Neutrophil (primary cell): ENCODE data around the gene PAK1.

Source experiments
- H3K27ac ChIP-seq: fragments of 200-600 bp; sonication (generic); 2 replicates; pipeline ENCODE4 v1.5.1; 2016; ENCODE audit warnings: mild to moderate bottlenecking, moderate library complexity
- H3K27me3 ChIP-seq: fragments of 200-600 bp; sonication (generic); 2 replicates; pipeline ENCODE4 v1.6.0; 2016; ENCODE audit warnings: mild to moderate bottlenecking
- H3K36me3 ChIP-seq: fragments of 200-600 bp; sonication (generic); 2 replicates; pipeline ENCODE4 v1.5.1; 2017
- H3K4me1 ChIP-seq, 2 experiments: fragments of 200-600 bp in 1 of 2; sonication (generic) in 1 of 2; 1 replicate in 1 of 2; 2 replicates in 1 of 2; pipeline versions ENCODE4 v1.5.1 to v1.6.1; 2013 to 2016; ENCODE audit warnings: low read depth in 1 of 2, low read length in 1 of 2, mild to moderate bottlenecking in 1 of 2, moderate library complexity in 1 of 2; ENCODE audit not compliant: control insufficient read depth in 1 of 2, insufficient read depth in 1 of 2
- H3K4me3 ChIP-seq, 2 experiments: fragments of 200-600 bp in 1 of 2; sonication (generic) in 1 of 2; 1 replicate in 1 of 2; 2 replicates in 1 of 2; pipeline ENCODE4 v1.5.1; 2013 to 2016; ENCODE audit warnings: low read depth in 1 of 2, low read length in 1 of 2, mild to moderate bottlenecking in 1 of 2, moderate library complexity in 1 of 2
- H3K9me3 ChIP-seq: fragments of 200-600 bp; sonication (generic); 2 replicates; pipeline ENCODE4 v1.5.1; 2016
- TF ChIP-seq, protein P1 (sequence below): fragments of 200-600 bp; sonication (generic); IDR thresholded peaks from 2 replicates; pipeline ENCODE4 v1.5.1; 2016; ENCODE audit warnings: antibody characterized with exemption

PAK1 gene

DNA sequence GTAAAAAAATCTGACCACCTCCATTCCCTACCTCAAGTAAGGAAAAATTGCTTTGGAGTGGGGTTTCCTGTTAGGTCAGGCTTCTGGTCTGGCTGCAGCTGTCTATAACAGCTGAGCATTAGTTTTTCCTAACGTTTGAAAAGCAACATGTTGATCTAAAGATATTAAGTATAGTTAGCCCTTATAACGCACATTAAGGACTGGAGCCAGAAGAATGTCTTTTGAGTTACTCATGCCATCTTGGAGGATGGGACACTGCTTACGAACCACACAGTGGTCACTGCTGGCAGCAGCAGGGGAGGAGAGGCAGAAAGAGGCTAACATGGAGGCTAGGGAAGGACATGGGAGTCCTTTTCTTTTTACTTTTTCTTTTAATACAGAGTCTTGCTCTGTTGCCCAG, 128.3 kb downstream of the PAK1 start:
- peaks cover 98% of the 10 kb centered on the region for H3K36me3 ChIP-seq
- peaks cover 6 to 14% of the 10 kb centered on the region in 2 experiments for H3K4me1 ChIP-seq
- H3K9me3 ChIP-seq = no peaks in the 10 kb centered on the region
- no peaks in the 10 kb centered on the region for H3K27me3 ChIP-seq
- TF ChIP-seq, protein P1, sequence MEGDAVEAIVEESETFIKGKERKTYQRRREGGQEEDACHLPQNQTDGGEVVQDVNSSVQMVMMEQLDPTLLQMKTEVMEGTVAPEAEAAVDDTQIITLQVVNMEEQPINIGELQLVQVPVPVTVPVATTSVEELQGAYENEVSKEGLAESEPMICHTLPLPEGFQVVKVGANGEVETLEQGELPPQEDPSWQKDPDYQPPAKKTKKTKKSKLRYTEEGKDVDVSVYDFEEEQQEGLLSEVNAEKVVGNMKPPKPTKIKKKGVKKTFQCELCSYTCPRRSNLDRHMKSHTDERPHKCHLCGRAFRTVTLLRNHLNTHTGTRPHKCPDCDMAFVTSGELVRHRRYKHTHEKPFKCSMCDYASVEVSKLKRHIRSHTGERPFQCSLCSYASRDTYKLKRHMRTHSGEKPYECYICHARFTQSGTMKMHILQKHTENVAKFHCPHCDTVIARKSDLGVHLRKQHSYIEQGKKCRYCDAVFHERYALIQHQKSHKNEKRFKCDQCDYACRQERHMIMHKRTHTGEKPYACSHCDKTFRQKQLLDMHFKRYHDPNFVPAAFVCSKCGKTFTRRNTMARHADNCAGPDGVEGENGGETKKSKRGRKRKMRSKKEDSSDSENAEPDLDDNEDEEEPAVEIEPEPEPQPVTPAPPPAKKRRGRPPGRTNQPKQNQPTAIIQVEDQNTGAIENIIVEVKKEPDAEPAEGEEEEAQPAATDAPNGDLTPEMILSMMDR = no peak
- H3K4me3 ChIP-seq = no peak overlapping the region
- H3K27ac ChIP-seq = peak overlapping the region; percentile 30

DNA sequence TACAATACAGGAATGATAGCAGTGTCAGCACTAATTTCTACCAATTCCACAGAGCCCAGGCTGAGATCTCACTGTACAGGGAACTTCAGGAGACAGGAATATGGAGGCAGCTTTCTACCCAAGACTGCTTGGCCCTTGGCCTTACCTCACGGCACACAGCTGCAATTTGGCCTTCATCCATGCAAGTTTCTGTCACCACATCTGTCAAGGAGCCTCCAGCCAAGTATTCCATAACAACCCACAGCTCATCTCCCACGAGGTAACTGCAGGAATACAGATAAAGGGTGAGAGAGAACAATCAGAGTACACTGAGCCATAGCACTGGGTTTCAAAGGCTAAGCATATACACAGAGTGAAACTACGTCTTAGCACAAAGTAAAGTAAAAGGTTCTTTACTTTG, 133.4 kb downstream of the PAK1 start:
- no peaks in the 10 kb centered on the region for H3K9me3 ChIP-seq
- H3K36me3 ChIP-seq = peaks cover 97% of the 10 kb centered on the region
- peaks cover 6 to 40% of the 10 kb centered on the region in 2 experiments for H3K4me1 ChIP-seq
- H3K27ac ChIP-seq = peak overlapping the region; percentile 1
- TF ChIP-seq, protein P1 = no peak
- no peak overlapping the region for H3K4me3 ChIP-seq
- no peaks in the 10 kb centered on the region for H3K27me3 ChIP-seq

DNA sequence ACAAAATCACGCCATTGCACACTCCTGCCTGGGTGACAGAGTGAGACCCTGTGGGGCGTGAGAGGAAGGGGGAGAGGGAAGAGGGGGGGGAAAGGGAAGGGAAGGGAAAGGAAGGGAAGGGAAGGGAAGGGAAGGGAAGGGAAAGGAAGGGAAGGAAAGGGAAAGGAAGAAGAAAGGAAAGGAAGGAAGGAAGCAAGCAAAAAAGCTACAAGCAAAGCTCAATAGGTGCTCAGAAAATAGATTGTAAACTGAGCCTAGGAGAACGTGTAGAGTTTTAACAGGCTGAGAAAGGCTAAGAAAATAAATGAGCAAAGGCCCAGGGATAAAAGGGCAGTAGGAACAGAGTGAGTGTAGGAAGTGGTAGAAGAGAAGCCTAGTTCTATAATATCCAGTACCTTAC, 141.6 kb downstream of the PAK1 start:
- H3K36me3 ChIP-seq = peaks cover 64% of the 10 kb centered on the region
- H3K4me1 ChIP-seq = peaks cover 0 to 8% of the 10 kb centered on the region in 2 experiments
- peak overlapping the region; percentile 46 for H3K27ac ChIP-seq
- H3K9me3 ChIP-seq = no peaks in the 10 kb centered on the region
- no peak overlapping the region for H3K4me3 ChIP-seq
- TF ChIP-seq, protein P1 = no peak
- H3K27me3 ChIP-seq = no peaks in the 10 kb centered on the region

DNA sequence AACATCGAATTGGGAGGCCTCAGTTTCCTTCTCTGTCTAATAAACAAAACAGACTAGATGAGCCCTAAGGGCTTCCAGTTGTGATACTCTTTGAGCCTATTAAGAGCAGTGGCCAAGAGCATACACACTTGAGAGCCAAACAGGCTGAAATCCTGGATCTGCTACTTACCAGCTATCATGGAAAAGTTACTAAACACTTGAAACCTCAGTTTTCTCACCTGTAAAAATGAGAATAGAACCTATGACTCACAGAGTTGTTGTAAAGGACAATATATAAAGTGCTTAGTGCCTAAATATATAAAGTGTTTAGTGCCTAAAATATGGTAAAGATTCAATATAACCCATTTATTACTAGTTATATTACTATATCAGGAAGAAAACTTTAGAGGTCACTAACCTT, 148.7 kb downstream of the PAK1 start:
- Histone ChIP-seq H3K36me3 (peaks cover 65% of the 10 kb centered on the region), H3K27ac (no peak overlapping the region), H3K4me3 (no peak overlapping the region), H3K9me3 (no peaks in the 10 kb centered on the region), H3K4me1 (no peaks in the 10 kb centered on the region), H3K27me3 (no peaks in the 10 kb centered on the region)
- TF ChIP-seq, protein P1 = no peak

DNA sequence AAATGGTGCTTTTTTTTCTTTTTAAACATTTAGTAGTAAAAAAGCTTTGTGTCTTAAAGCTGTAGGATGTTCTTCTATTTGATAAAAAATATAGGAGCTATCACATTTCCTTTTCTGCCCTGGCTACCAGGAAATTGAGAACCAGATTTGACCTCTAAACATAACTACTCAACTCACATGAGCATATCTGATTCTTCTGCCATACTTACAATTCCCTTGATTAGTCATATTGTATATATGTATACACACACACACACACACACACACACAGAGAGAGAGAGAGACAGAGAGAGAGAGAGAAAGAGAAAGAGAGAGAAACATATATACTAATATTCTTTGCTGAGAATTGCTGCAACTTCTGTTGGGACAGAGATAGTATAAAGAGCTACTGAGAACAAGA, 149.4 kb downstream of the PAK1 start:
- Histone ChIP-seq H3K4me3 (no peak overlapping the region), H3K9me3 (no peaks in the 10 kb centered on the region), H3K4me1 (no peaks in the 10 kb centered on the region), H3K27me3 (no peaks in the 10 kb centered on the region), H3K36me3 (peaks cover 65% of the 10 kb centered on the region), H3K27ac (no peak overlapping the region)
- TF ChIP-seq, protein P1 = no peak
